Keratinocyte (primary cell): Measurements from ENCODE around the gene TGM1.

Experiments used
- EZH2 ChIP-seq: IDR thresholded peaks from one replicate; pipeline ENCODE4 v1.6.1; 2012; ENCODE audit warnings: inconsistent platforms, mild to moderate bottlenecking, low read length, moderate library complexity
- TF ChIP-seq, protein P1 (sequence below), 3 experiments: IDR thresholded peaks in 1 of 3; conservative IDR thresholded peaks in 1 of 3; optimal IDR thresholded peaks in 1 of 3; 2 replicates in 2 of 3; 3 replicates in 1 of 3; pipeline versions ENCODE3 to v1.5.1; 2011; ENCODE audit warnings: low read length in 3 of 3, mild to moderate bottlenecking in 3 of 3, moderate library complexity in 2 of 3, control low read depth in 1 of 3, inconsistent platforms in 1 of 3; ENCODE audit not compliant: insufficient read depth in 2 of 3; ENCODE audit errors: extremely low read depth in 1 of 3

- TF ChIP-seq, protein P1, sequence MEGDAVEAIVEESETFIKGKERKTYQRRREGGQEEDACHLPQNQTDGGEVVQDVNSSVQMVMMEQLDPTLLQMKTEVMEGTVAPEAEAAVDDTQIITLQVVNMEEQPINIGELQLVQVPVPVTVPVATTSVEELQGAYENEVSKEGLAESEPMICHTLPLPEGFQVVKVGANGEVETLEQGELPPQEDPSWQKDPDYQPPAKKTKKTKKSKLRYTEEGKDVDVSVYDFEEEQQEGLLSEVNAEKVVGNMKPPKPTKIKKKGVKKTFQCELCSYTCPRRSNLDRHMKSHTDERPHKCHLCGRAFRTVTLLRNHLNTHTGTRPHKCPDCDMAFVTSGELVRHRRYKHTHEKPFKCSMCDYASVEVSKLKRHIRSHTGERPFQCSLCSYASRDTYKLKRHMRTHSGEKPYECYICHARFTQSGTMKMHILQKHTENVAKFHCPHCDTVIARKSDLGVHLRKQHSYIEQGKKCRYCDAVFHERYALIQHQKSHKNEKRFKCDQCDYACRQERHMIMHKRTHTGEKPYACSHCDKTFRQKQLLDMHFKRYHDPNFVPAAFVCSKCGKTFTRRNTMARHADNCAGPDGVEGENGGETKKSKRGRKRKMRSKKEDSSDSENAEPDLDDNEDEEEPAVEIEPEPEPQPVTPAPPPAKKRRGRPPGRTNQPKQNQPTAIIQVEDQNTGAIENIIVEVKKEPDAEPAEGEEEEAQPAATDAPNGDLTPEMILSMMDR (optimal IDR thresholded peaks at IDR 0.05 in 1 of 3, IDR thresholded peaks at IDR 0.05 in 1 of 3, conservative IDR thresholded peaks at IDR 0.05 in 1 of 3; ENCODE audit: extremely low read depth in 1 of 3, insufficient read depth in 2 of 3, low read length in 3 of 3), result peak in 1 of 3 experiments; percentile 2
- TF ChIP-seq EZH2, result no peak
Measured at GRCh38 chr14:24251880-24252288, 11.1 kb downstream of the TGM1 start.
